GM18517 (cell line): ENCODE results near the gene VPS39.

ENCODE experiments used
- ATAC-seq: cut with Tn5 transposase; IDR thresholded peaks from one replicate; pipeline ENCODE4 v1.9.1; 2021; ENCODE audit warnings: mild to moderate bottlenecking, moderate library complexity; ENCODE audit not compliant: unreplicated experiment

The VPS39 gene

GRCh38 chr15:42158941-42159340, 49.2 kb downstream of the VPS39 start:
- ATAC-seq: no peak

GRCh38 chr15:42157981-42158765, 49.9 kb downstream of the VPS39 start:
- ATAC-seq: no peak

DNA sequence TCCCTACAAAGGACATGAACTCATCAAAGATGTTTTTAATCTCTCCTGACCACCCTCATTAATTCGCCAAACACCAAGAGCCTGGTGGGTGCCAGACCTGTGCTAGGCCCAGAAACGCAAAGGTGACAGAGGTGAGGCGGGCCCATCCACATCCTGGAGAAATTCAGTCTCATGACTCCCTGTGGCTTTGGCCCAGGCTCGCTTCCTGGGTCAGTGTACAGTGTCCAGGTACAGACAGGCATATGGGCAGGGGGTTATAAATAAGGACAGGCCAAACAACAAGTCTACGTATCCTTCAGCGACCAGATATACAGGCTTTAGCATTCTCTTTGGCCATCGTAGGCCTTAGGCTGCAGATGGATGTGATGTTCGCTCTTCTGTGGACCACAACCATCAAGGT, 50.7 kb downstream of the VPS39 start:
- no peak for ATAC-seq

GRCh38 chr15:42156243-42156922, 51.7 kb downstream of the VPS39 start, which contains the start of gene PLA2G4F:
Gene PLA2G4F (minus strand): TSS chr15:42156636. CDS start chr15:42156549, 87 bp downstream.
- ATAC-seq: no peak

GRCh38 chr15:42155546-42156242, 52.4 kb downstream of the VPS39 start:
- ATAC-seq: no peak

DNA sequence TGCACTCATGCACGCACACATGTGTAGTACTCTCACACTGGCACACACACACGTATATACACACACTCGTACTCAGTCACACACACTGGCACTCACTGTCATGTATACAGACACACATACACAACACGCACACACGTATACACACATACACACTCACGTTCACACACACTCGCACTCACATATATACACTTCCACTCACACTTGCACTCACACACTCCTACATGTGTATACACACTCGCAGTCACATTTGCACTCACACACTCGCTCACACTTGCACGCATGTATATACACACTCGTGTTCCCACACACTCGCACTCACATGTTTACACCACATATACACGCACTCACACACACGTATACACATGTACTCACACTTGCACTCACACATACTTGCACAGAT, 53.1 kb downstream of the VPS39 start:
- ATAC-seq: no peak

GRCh38 chr15:42154212-42154941, 53.7 kb downstream of the VPS39 start:
- ATAC-seq: no peak

GRCh38 chr15:42153874-42154211, 54.3 kb downstream of the VPS39 start:
- ATAC-seq: no peak

GRCh38 chr15:42152921-42153698, 55.0 kb downstream of the VPS39 start:
- no peak for ATAC-seq

- no peak for ATAC-seq
Measured at GRCh38 chr15:42152196-42152920, 55.7 kb downstream of the VPS39 start.

DNA sequence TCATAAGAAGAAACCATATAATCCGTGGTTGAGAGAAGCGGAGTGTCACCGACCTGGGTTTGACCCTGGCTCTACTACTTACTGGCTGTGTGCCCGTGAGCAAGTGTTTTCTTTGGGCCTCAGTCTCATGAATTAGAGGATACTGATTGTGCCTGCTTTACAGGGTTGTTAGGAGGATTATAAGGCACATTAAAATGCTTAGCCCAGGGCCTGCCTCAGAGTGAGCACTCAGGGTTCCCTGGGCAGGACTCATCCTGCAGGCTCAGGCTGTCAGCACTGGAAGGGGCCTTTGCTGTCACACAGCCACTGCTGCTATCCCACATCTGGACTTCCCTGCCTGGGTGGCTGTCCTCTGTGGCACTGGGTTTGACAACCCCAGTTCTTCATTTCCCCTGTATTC, 56.4 kb downstream of the VPS39 start:
- ATAC-seq: no peak

DNA sequence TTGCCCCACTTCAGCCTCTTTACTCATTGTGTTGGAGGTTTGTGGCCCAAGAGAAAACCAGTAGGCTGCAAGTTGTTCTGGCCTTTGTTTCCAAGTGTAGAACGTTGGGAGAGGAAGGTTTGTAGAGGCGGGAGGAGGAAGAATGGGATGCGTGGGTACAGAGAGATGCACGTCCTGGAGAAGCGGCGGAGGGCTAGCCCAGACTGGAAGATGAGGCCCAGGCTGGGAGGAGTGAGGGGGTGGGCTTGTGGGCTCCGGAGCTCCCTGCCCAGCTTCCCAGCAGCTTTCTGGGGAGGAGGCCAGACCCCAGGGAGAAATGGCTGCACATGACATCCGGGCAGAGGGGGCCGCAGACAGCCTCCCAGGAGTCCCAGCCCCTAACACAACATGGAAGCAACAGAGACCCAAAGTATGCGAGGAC, 57.0 kb downstream of the VPS39 start:
- no peak for ATAC-seq

DNA sequence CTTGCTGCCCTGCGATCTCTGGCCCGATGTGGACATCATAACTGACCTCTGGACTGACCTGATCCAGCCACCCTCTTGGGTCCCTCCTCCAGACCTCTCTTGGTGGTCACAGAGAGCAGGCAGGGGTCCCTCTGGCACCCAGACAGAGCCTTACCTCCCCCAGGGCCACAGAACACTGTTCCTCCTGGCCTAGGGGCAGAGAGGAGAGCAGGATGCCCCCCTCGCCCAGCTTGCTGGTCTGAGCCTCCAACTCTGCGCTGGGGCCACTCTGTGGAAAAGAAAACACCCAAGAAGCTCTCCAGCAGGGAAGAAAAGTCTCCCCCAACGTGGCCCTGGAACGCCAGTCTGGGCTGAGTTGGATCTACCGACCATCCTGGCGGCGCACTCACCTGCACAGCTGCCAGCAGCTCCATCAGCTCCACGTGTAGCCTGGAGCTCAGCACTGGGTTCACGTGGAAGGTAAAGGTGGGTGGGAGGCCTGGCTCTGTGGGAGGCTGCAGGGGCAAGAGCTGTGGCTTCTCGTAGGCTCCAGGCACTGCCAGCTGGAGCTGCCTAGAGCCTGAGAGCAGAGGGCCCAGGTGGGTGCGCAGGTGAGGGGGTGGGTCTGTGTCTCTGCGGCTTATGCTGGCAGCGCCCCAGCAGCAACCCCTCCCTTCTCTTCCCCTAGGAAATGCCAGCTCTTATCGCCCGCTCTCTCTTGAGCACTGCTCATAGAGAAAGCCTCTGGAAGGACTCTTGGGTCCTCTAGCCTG, 57.7 kb downstream of the VPS39 start:
- no peak for ATAC-seq

- no peak for ATAC-seq
Measured at GRCh38 chr15:42149493-42150218, 58.4 kb downstream of the VPS39 start.

- no peak for ATAC-seq
Measured at GRCh38 chr15:42148808-42149492, 59.2 kb downstream of the VPS39 start.

- no peak for ATAC-seq
Measured at GRCh38 chr15:42147431-42147735, 60.7 kb downstream of the VPS39 start.

- ATAC-seq: no peak
Measured at GRCh38 chr15:42146551-42147430, 61.3 kb downstream of the VPS39 start.
